Transverse colon (tissue), 4 donors: Measurements from ENCODE around the gene SOD2. TPM values are rescaled to one million over a fixed set of nuclear protein-coding genes. Genes with fewer than 3 reads are reported as not detected.
"Not testable (repeated sequence)": the region's sequence is repeated elsewhere in the genome, so short reads cannot be mapped to it uniquely, and the experiment has no call there.

Source experiments
- DNase-seq: peaks from one replicate; pipeline ENCODE4 v3.0.0-alpha.2; 2019
- H3K27ac ChIP-seq, 4 donors: fragments of 200-600 bp; sonication (generic); 2 replicates each; pipeline ENCODE4 v1.5.1; 2016 to 2018; ENCODE audit warnings: inconsistent platforms in 4 of 4
- H3K27me3 ChIP-seq: fragments of 200-600 bp; sonication (generic); 2 replicates; pipeline ENCODE4 v1.5.1; 2017; ENCODE audit warnings: inconsistent platforms
- H3K36me3 ChIP-seq, 4 donors: fragments of 200-600 bp; sonication (generic); 2 replicates each; pipeline ENCODE4 v1.5.1; 2017 to 2019; ENCODE audit warnings: inconsistent platforms in 4 of 4
- H3K4me1 ChIP-seq, 4 donors: fragments of 200-600 bp; sonication (generic); 2 replicates each; pipeline ENCODE4 v1.5.1; 2017 to 2020; ENCODE audit warnings: inconsistent platforms in 4 of 4
- H3K4me3 ChIP-seq, 4 donors: fragments of 200-600 bp; sonication (generic); 1 replicate in 1 of 4; 2 replicates in 3 of 4; pipeline versions ENCODE4 v1.5.1 to v1.6.1; 2017 to 2019; ENCODE audit warnings: inconsistent platforms in 4 of 4
- H3K9me3 ChIP-seq, 2 donors: fragments of 200-600 bp; sonication (generic); 2 replicates each; pipeline ENCODE4 v1.5.1; 2017 to 2019; ENCODE audit warnings: inconsistent platforms in 2 of 2
- CTCF ChIP-seq, 5 experiments: fragments of 200-600 bp in 3 of 5; fragments of 450-650 bp in 2 of 5; sonication (generic) in 3 of 5; IDR thresholded peaks; 1 replicate in 2 of 5; 2 replicates in 3 of 5; pipeline ENCODE4 v1.5.1; 2016 to 2017; ENCODE audit warnings: antibody characterized with exemption in 5 of 5, inconsistent platforms in 3 of 5, mild to moderate bottlenecking in 2 of 5, moderate library complexity in 1 of 5
- EP300 ChIP-seq: sonication (generic); formaldehyde crosslinking; IDR thresholded peaks from one replicate; pipeline ENCODE4 v1.6.1; 2017; ENCODE audit warnings: antibody characterized with exemption, low read depth
- POLR2A ChIP-seq: fragments of 450-650 bp; IDR thresholded peaks from one replicate; pipeline ENCODE4 v1.6.1; 2016; ENCODE audit warnings: antibody characterized with exemption, mild to moderate bottlenecking, moderate library complexity
- POLR2AphosphoS5 ChIP-seq, 3 donors: sonication (generic); formaldehyde crosslinking; IDR thresholded peaks; one replicate each; pipeline ENCODE4 v1.6.1; 2016; ENCODE audit warnings: antibody characterized with exemption in 3 of 3
- WGBS, 2 donors: methylation state at CpG; one replicate each; pipeline ENCODE4 v1.1.5; 2018; ENCODE audit warnings: low coverage in 1 of 2; 5-methylcytosine and 5-hydroxymethylcytosine counted together
- in situ Hi-C, 4 donors: fragments of 200-750 bp; cut with MboI; loops; one replicate each; pipeline versions ENCODE4 v1.15.0 to v1.15.1; 2017; ENCODE audit warnings: low sequenced_read_pairs in 3 of 4, low pct_ligation_motif_present in 1 of 4, low pct_unique_long_range_greater_than_20kb in 1 of 4
- intact Hi-C: fragments of 100-400 bp; cut with DNase I; formaldehyde crosslinking; loops from one replicate; pipeline ENCODE4 v1.15.1; 2023; ENCODE audit warnings: low total_unique reads
- total RNA-seq, 4 donors: library from RNA; depleted of rRNA; stranded (reverse); fragments of >200 nt; gene quantifications; one replicate each; pipeline ENCODE4 v1.1.0, GENCODE V29; 2016

SOD2 gene
- total RNA-seq, 4 donors from 2014 or later, result 170 to 272 (median 224) TPM

- in situ Hi-C loops (no loop called here), intact Hi-C loops (no loop called here)
- Histone ChIP-seq H3K36me3 (no peaks in the 10 kb centered on the region), H3K4me3 (no peak overlapping the region), H3K9me3 (no peaks in the 10 kb centered on the region), H3K27me3 (no peaks in the 10 kb centered on the region), H3K4me1 (peaks cover 6 to 13% (median 7%) of the 10 kb centered on the region in 4 donors), H3K27ac (no peak overlapping the region)
- 98% methylated on average over 2 of the region's 2 CpGs; no CpG with 5 or more reads in 1 of the 2 donors for WGBS, 2 donors
- TF ChIP-seq EP300 (no peak), CTCF (IDR thresholded peaks at IDR 0.05) (no peak), POLR2AphosphoS5 (IDR thresholded peaks at IDR 0.05) (no peak), POLR2A (no peak)
- no peak for DNase-seq
Measured at GRCh38 chr6:159723259-159723658, 30.2 kb upstream of the SOD2 start.

- H3K27ac ChIP-seq, result no peak overlapping the region
- peaks cover 6 to 13% (median 7%) of the 10 kb centered on the region in 4 donors for H3K4me1 ChIP-seq
- intact Hi-C loops (no loop called here), in situ Hi-C loops (no loop called here)
- no peaks in the 10 kb centered on the region for H3K36me3 ChIP-seq
- DNase-seq, result no peak
- TF ChIP-seq POLR2A (no peak), POLR2AphosphoS5 (IDR thresholded peaks at IDR 0.05) (no peak), EP300 (no peak)
- no peak overlapping the region for H3K4me3 ChIP-seq
- H3K9me3 ChIP-seq, result no peaks in the 10 kb centered on the region
- H3K27me3 ChIP-seq, result no peaks in the 10 kb centered on the region
Measured at GRCh38 chr6:159722655-159723054, 29.6 kb upstream of the SOD2 start.

- in situ Hi-C loops, H3K4me3 ChIP-seq, H3K27ac ChIP-seq, H3K36me3 ChIP-seq, intact Hi-C loops, H3K27me3 ChIP-seq, DNase-seq, H3K9me3 ChIP-seq: not testable (repeated sequence)
- WGBS, 2 donors, result 96 to 97% methylated on average over 3 of the region's 3 CpGs
- H3K4me1 ChIP-seq, result peaks cover 6 to 20% (median 7%) of the 10 kb centered on the region in 4 donors
Measured at GRCh38 chr6:159721981-159722380, 28.9 kb upstream of the SOD2 start.

- Histone ChIP-seq H3K4me1 (peaks cover 3 to 26% (median 10%) of the 10 kb centered on the region in 4 donors), H3K27ac (no peak overlapping the region), H3K36me3 (no peaks in the 10 kb centered on the region), H3K9me3 (no peaks in the 10 kb centered on the region), H3K4me3 (no peak overlapping the region), H3K27me3 (no peaks in the 10 kb centered on the region)
- no peak for DNase-seq
- intact Hi-C loops, result no loop called here
- in situ Hi-C loops, result no loop called here
- TF ChIP-seq EP300 (no peak), CTCF (IDR thresholded peaks at IDR 0.05) (peak; percentile 32 to 63 (median 41)), POLR2AphosphoS5 (IDR thresholded peaks at IDR 0.05) (no peak)
- WGBS, 2 donors, result 52% methylated on average over 7 of the region's 7 CpGs; no CpG with 5 or more reads in 1 of the 2 donors
Measured at GRCh38 chr6:159720708-159721107, 27.7 kb upstream of the SOD2 start.

- in situ Hi-C loops (no loop called here), intact Hi-C loops (no loop called here)
- Histone ChIP-seq H3K4me1 (peaks cover 15 to 31% (median 18%) of the 10 kb centered on the region in 4 donors), H3K27ac (no peak overlapping the region), H3K36me3 (no peaks in the 10 kb centered on the region), H3K9me3 (no peaks in the 10 kb centered on the region), H3K4me3 (no peak overlapping the region), H3K27me3 (no peaks in the 10 kb centered on the region)
- no peak for TF ChIP-seq POLR2AphosphoS5 (IDR thresholded peaks at IDR 0.05)
- TF ChIP-seq POLR2A, result no peak
- TF ChIP-seq CTCF (IDR thresholded peaks at IDR 0.05), result no peak
- TF ChIP-seq EP300, result no peak
- no peak for DNase-seq
- 89 to 100% methylated on average over 4 to 7 of the region's 7 CpGs for WGBS, 2 donors
Measured at GRCh38 chr6:159719287-159719686, 26.2 kb upstream of the SOD2 start.
